Measurements from ENCODE around the gene IRAK1.
"Not testable (repeated sequence)": the region's sequence is repeated elsewhere in the genome, so short reads cannot be mapped to it uniquely, and the experiment has no call there.

The IRAK1 gene

DNA sequence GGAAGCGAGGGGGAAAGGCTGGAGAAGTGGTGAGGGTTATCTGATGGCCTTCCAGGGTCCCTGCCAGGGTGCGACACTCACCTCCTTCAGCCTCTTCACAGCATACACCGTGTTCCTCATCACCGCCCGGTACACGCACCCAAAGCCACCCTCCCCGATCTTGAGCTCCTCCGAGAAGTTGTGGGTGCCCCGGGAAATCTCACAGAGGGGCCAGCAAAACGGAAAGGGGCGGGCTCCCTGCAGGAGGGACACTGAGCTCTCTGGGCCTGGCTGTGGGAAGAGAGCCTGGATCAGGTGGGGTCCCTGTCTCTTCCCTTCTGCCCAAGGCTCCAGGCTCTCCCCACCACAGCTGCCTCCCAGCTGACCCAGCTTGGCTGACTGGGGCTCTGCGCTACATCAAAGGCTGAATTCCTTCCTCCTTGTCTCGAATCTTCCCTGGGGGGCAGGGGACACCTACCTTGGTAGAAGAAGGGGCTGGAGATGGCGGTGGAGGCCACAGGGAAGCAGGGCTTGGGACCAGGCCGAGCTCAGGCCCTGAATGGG lies 1.1 kb downstream of the IRAK1 start:
- DNase-seq: peak in 1 of 2 experiments; percentile 43

DNA sequence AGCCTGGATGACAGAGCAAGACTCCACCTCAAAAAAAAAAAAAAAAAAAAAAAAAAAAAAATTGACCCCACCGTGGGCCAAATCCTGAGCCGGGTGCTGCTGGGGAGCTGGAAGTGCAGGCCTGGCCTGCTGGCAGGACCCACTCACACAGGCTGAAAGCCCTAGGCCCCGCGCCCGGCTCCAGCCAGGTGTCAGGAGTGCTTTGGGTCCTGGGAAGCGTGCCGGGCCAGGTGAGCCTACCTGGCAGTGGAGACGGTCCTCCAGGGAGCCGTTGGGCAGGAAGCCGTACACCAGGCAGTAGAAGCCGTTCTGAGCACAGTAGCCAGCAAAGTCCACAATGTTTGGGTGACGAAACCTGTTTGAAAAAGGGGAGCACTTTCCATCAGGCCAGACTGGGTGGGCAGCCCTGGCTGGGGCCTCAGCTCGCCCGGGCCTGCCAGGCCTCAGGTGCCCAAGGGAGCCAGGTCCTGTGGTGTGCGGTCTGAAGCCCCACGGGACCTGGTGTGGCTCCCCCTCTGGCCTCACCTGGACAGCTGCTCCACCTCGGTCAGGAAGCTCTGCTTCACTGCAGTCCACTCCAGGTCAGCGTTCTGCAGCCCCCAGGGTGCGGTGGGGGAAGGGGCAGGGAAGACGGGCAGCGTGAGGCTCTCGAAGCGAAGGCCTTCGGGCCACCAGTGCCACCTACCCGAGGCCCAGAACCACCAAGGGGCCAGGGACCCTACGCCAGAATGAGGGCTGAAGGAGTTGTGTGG lies 1.8 kb downstream of the IRAK1 start:
- peak in 1 of 2 experiments; percentile 44 for DNase-seq

DNA sequence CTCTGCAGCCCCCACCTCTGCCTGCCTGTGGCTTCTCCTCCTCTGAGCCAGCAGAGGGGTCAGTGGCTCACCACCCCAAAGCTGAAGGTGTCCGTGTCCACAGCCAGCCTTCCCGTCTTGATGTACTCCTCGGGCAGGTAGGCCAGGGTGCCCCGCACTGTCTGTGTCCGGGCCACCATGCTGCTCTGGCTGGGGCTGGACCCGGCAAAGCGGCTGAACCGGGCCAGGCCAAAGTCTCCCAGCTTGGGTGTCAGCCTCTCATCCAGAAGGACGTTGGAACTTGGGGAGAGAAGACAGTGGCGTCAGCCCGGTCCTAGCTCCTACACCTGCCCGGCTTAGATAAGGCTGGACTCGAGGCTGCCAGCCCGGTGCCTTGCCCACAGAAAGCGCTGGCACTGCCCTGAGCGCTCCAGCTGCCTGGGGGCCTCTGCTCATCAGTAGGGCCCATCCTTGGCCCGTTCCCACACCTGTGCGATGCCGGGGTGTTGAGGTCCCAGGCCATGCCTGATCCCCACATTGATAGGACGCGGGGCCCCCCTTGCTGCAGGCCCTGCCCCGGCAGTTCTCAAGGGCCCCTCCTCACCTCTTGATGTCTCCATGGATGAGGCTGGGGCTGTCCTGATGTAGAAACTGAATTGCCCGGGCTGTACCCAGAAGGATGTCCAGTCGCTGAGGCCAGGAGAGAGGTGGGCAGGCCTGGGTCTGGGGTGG lies 3.2 kb downstream of the IRAK1 start:
- no peak for DNase-seq

DNA sequence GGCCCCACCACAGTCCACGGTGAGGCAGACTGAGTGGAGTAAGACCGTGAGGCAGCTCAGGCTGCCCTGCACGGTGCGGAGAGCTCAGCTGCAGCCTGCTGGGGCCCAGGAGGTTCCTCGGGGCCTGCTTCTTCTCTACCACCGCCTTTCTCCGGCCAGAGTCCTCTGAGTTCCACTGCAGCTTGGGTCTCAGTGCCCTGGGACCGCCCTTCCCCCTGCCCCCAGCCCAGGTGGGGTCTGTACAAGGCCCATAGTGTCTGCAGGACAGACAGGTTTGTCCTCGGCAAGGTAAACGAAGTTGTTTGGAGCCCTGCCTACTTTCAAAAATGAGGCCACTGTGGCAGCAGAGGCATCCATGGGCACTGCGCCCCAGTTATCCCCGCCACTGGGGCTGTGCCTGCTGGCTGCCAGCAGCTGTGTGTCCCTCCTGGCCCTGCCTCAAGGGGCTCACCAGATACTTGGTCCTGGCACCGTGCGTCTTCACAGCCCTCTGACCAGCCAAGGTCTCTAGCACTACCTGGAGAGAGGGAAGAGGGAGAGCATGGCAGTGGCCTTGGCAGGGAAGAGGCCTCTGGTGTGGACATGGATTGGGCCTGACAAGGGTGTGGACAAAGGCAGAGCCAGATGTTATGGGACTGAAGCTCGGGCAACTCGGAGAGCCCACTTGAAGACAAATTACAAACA lies 4.0 kb downstream of the IRAK1 start:
- no peak for DNase-seq

DNA sequence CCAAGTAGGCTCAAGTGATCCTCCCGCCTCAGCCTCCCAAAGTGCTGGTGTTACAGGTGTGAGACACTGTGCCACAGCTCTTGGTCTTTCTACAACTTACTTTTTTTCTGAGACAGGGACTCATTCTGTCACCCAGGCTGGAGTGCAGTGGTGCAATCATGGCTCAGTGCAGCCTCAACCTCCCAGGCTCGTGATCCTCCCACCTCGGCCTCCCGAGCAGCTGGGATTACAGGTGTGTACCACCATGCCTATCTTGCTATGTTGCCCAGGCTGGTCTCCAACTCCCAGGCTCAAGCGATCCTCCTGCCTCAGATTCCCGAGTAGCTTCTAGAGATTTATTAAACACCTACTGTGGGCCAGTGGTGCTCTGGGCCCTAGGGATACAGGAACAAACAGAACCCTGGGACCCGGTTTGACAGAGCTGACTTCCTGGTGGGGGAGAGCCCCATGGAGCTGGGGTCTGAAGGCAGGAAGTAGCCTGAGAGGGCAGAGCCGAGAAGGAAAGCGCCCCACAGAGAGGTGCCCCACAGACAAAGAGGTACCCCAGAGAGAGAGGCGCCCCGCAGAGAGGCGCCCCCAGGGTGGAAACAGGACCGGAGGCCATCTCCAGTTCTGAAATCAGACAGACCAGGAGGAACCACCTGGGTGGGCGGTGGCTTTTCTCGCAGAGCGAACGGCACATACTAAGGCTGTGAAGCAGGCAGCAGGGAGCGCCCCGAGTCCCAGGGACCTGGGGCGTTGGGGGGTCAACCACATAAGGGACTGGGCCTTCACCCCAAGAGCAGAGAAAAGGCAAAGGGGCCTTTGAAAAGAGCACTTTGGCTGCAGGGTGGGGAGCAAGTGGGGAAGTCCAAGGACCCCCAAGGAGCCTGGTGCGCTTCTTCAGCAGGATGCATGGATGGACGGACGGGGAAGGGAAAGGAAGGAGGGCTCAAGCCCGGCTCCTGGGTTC lies 5.0 kb downstream of the IRAK1 start:
- no peak for DNase-seq

DNA sequence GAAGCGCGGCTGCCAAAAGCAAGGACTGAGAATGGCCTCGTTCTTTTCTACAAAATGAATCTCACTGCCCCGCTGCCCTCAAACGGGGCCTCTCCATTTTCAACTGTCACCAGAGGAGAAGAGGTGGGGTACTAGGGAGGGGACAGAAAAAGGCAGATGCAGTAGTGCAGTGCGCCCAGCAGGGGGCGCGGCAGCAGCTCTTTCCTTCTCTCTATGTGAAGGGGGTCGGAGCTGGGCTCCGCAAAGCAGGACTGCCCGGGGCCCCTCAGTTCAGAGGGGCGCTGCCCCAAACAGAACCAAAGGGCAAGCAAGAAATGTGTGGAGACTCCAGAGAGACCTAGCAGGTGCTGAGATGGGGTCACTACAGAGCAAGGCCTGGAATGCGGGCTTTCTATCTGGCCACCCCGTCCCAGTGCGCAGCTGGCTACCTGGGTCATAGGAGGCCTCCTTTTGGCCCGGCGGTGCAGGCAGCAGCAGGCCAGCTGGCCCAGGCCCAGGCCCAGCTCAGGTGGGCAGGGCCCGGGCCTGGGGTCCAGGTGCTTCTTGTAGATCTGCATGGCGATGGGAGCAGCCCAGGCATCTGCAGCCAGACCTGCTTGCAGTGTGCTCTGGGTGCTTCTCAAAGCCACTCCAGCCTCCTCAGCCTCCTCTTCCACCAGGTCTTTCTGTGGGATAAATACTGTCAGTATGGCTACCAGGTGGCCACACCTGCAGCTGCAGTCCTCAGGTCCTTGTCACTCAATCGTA lies 5.9 kb downstream of the IRAK1 start:
- peak in 1 of 2 experiments; percentile 49 for DNase-seq

DNA sequence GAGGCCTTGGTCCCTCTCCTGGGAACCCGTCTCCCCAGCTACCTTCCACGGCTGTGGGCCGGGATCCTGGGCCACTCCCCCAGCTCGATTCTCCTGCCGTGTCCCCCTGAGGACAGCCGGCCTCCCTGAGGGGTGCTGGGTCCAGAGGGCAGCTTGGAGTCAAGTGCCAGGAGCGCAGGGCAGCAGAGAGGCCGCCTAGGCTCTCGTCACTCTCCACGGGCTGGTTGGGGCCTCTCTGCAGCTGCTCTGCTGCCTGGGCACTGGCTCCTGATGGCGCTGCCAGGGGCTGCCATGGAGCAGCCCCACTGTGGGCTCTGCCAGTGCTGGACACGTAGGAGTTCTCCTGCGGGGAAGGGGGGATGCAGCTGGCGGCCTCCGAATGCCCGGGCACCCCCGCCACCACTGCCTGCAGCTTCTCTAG lies 6.7 kb downstream of the IRAK1 start:
- DNase-seq: no peak

DNA sequence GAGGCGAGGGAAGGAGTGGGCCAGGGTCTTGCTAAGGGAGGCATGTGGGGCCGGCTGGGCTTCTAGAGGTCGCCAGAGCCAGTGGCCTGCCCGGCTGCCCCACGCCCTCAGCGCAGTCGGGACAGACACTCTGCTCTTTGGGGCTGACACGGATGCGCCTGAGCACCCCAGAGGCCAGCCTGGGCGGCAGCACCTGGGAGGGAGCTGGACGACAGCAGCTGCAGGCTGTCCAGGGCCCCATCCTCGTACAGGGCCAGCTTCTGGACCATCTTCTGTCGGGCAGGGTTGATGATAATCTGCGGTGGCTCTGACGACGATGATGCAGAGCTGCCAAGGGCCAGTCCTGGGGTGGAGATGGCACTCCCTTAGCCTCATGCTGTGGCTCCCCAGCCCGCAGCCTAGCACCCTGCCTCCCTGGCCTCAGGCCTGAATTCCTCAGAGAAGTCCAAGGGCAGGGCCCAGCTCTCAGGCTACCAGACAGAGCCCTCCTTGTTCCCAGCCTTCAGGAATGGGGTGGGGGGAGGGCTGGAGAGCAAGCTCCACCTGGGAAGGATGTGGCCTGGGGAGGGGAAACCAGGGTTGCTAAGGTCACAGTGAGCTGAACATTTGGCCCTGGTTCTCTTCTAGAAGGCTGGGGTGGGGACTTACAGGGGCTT lies 7.2 kb downstream of the IRAK1 start:
- no peak for DNase-seq

DNA sequence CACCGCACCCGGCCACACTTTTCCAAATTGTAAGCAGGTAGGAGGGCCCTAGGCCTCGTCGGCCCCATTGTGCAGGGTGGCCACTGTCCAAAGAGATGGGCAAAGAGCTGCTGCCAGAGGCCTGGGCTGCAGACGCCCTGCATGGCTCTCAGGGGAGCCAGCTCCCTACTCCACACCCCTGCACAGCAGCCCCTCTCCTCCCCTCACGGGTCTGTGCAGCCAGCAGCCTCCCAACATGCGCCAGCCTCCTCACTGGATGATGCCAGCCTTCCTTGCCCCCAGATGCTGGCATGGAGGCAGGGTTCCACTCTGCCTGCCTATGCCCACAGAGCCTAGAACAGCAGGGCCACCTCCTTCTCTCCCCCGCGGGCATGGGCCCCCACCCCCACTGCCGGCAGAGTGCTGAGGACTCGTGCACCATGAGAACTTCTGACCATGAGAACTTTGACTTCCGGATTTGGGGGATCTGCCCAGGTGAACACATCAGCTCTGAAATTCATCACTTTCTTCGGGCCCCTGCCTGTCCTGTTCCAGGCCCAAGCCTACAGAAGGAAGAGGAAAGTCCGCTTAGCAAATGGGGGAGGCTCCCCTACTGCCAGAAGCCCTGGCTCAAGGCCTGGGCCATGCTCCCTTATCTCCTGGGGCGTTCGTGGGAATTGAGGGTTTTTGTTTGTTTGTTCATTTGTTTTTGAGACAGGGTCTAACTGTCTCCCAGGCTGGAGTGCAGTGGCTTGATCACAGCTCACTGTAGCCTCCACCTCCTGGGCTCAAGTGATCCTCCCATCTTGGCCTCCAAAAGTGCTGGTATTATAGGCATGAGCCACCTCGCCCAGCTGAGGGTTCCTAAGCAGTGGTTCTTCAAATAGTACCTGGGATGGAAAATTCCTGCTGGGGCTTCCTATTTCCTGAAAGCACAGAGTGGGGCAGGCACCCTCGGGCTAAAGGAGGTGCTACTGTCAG lies 8.0 kb downstream of the IRAK1 start:
- no peak for DNase-seq

DNA sequence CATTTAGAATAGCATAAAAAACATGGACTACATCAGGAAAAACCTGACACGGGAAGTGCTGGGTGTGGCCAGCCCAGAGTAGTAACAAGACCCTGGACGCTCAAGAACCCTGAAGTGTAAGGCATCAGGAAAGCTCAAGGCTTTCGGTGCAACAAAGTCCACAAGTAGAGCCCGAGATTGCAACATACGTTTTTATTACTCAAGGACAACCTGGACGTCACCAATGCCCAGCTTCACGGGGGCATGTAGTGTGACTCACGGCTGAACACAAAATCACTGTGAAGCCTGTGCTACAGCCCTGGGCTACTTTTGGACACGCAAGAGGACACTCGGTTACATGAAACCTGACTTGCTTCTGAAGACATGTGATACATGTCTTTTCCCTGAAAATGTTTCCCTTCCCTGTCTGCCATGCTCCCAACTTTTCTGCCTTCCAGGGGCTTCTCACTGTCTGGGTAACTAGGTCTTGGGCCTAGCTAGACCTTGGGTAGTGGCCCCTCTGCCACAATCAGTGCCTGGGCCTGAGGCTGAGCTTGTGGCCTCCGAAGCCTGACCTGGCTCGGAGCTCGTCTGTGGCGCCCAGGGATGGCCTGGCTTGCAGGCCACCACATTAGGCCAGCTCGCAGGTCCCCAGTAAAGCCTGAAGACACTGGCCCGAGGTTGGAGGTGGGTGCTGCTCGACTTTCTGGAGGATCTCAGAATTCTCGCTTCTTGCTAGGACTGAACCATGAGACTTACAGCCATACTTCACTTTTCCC lies 9.2 kb downstream of the IRAK1 start:
- no peak for DNase-seq

DNA sequence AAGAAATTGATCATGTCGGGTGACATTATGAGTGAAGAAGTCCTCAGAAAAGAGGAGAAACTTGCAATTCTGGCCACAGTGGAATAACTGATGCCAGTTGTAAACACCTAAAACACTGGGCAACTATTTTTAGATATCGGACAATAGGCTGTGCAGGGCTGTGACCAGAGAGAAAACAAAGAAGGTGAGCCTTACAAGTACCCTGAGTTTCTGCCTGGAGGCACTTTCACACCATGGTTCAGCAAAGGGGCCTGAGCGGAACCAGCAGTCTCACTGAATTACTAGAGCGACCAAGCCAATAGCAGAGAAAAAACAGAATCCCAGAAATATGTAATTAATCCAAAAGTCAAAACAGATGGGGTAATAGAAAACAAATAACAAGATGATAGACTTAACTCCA lies 11.2 kb downstream of the IRAK1 start:
- no peak for DNase-seq

DNA sequence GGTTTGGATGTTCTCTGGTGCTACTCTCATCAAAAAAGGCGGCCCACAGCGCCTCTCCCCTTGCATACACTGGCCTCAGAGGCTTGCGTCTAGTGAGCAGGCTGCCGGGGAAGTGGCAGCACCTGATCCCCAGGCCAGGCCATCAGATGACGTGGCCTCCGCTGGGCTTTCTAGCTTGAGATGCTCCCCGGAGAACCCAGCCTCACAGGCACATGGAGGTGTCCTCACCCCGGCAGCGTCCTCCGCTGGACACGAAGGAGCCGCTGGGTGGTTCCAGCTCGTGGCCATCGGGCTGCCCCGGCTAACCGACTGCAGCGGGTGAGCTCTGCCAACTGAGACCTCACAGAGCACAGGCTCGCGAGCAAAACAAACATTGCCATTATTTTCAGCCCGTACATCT lies 12.8 kb downstream of the IRAK1 start:
- no peak for DNase-seq

DNA sequence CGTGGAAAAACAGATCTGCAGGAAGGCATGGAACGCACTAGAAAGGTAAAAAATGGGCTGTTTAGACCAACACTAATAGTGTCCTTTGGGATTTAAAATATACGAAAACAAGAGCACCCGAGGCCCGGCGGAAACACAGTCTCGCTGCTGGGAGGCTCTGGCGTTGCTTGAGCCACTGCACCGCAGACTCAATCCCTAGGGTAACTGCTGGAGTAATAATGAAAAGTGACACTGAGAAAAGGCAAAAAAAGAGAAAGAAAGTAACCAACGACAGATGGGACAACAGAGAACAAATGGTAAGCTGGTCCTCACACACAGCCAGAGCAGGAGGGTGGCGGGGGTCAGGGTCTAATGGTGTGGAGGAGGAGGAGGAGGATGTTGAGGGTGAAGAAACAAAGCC lies 15.4 kb downstream of the IRAK1 start:
- DNase-seq: no peak

DNA sequence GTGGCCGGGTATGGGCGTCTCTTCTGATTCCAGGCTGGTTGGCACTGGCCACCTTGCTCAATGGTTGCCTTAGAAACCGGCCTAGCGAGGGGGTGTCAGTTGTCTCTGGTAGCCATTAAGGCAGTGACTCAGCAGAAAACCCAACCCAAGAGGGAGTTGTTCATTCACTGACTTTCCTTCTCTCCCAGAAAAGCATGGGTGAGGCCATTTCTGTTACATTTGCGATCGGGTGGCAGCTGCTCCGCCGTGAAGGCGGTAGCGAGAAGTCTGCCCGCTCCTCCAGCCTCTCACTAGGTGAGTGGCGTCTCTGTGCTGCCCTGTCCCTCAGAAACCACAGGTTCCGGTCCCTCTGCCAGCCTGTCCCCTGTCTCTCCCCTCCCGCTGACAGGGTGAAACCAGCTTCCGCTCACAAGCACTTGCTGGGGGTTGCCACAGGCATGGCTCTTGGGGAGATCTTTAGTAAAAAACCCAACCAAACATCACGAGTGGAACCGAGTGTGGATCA lies 17.4 kb downstream of the IRAK1 start:
- DNase-seq: peak in 1 of 2 experiments; percentile 22

DNA sequence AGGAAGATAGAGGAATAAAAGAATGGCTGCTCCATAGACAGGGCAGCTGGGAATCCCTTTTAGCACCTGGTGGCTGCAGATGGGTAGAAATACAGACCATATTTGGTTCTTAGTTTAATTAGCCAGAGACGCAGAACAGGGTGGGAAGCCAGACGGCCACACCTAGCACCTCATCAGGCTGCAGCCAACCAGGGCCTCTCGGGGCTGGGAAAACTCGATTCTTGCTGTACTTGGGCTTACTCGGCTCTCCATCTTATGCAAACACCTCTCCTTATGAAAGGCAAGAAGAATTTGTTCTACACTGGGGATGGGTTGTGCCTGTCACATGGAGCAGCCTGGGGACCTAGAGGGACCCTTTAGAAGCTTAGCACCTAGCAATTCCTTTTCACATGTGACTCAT lies 19.7 kb downstream of the IRAK1 start:
- DNase-seq: peak in 1 of 2 experiments; percentile 34

DNA sequence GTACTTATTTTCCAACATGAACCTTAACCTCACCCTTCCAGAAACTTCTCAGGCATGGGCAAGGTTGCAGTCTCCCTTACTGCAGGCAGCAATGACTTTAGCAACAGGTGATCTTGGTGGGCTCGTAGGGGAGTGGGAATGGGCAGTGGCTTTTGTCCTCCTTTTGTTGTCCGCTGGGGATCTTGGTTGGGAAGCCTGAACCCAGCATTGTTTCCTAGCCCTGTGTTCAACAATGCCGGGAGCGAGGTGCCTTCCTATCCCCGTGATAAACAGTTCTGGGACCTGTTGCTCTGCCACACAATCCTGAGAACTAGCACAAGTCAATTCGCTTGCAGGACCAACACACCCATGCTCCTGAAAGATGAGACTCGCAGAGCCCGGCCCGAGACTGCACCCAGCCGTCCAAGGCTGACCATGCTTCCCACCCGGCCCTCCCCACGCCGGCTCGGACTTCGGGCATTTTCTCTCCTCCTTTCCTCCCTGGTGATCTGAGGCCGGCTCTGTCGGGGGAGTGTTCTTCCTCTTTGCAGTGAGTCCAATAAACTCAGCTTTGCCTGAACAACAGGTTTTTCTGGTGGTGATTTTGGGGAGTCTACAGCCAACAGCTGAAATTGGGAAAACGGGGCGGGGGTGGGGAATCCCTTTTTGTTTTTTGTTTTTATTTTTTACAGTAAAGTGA lies 20.2 kb downstream of the IRAK1 start:
- no peak for DNase-seq

DNA sequence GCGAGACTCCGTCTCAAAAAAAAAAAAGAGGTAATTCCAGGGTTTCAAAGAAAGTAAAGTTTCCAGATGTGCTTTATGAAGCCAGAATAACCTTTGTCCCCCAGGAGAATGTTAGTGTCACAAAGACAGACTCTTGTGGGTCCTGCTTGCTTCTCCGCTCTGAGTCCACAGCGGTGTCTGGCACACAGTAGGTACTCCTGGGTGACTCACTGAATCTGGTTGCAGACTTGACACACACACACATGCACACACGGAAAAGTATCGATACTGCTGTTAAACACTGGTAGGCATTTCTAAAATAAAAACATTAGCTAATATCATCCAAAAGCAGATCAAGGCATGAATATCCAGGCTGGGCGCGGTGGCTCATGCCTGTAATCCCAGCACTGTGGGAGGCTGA lies 24.2 kb downstream of the IRAK1 start:
- DNase-seq: no peak

DNA sequence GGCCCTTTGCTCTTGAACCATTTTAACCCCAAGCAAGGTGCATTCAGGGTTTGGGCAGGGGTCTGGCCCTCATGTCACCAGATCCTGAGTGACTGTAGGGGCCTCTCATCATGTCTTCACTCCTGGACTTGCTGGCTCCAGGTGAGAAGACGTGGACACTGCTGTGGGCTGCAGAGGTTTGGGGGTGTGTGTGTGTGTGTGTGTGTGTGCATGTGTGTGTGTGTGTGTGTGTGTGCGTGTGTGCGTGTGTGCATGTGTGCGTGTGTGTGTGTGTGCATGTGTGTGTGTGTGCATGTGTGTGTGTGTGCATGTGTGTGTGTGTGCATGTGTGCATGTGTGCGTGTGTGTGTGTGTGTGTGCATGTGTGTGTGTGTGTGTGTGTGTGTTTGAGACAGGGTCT lies 25.3 kb downstream of the IRAK1 start:
- not testable (repeated sequence) for DNase-seq

Measured in NCI-H526 (cell line).